ENCODE data around the gene C9orf152. TPM values are rescaled to one million over a fixed set of nuclear protein-coding genes. Genes with fewer than 3 reads are reported as not detected.

Gene C9orf152
- total RNA-seq, 3 donors from 2014 or later (not counting 1 experiment from before 2014, with no cell fraction given) = not detected

GRCh38 chr9:110160685-110161084, 47.3 kb downstream of the C9orf152 start:
- Mint-ChIP-seq H3K27ac (no peak overlapping the region), H3K36me3 (no peaks in the 10 kb centered on the region), H3K4me1 (peaks cover 48 to 55% of the 10 kb centered on the region in 2 donors), H3K27me3 (ENCODE audit: low read depth in 2 of 2) (no peaks in the 10 kb centered on the region), H3K4me3 (no peak overlapping the region), H3K9me3 (no peaks in the 10 kb centered on the region)
- no peak for TF ChIP-seq CTCF (IDR thresholded peaks at IDR 0.05)
- peaks cover 14% of the 10 kb centered on the region for H3K36me3 ChIP-seq (ENCODE audit: control insufficient read depth, insufficient read depth, low read length)
- intact Hi-C loops (cut with micrococcal nuclease) = no loop called here
- 92% methylated on average over 7 of the region's 7 CpGs for WGBS (ENCODE audit: insufficient coverage)
- H3K4me3 ChIP-seq (ENCODE audit: low read length) = no peak overlapping the region
- ATAC-seq = no peak
- no peaks in the 10 kb centered on the region for H3K27me3 ChIP-seq (ENCODE audit: control insufficient read depth, insufficient read depth, low read length)
- H3K4me1 ChIP-seq (ENCODE audit: control insufficient read depth, insufficient read depth, low read length) = peaks cover 29% of the 10 kb centered on the region
- DNase-seq = no peak
- H3K9me3 ChIP-seq (ENCODE audit: control insufficient read depth, insufficient read depth, low read length) = no peaks in the 10 kb centered on the region
- H3K27ac ChIP-seq (ENCODE audit: low read length) = no peak overlapping the region

- Histone ChIP-seq H3K36me3 (ENCODE audit: control insufficient read depth, insufficient read depth, low read length) (peaks cover 14% of the 10 kb centered on the region), H3K27me3 (ENCODE audit: control insufficient read depth, insufficient read depth, low read length) (no peaks in the 10 kb centered on the region), H3K4me1 (ENCODE audit: control insufficient read depth, insufficient read depth, low read length) (peaks cover 34% of the 10 kb centered on the region), H3K27ac (ENCODE audit: low read length) (no peak overlapping the region), H3K9me3 (ENCODE audit: control insufficient read depth, insufficient read depth, low read length) (no peaks in the 10 kb centered on the region), H3K4me3 (ENCODE audit: low read length) (no peak overlapping the region)
- no peak for TF ChIP-seq CTCF (IDR thresholded peaks at IDR 0.05)
- intact Hi-C loops (cut with micrococcal nuclease) = no loop called here
- Mint-ChIP-seq H3K4me3 (no peak overlapping the region), H3K36me3 (no peaks in the 10 kb centered on the region), H3K9me3 (no peaks in the 10 kb centered on the region), H3K4me1 (peaks cover 53 to 61% of the 10 kb centered on the region in 2 donors), H3K27ac (no peak overlapping the region), H3K27me3 (ENCODE audit: low read depth in 2 of 2) (no peaks in the 10 kb centered on the region)
- DNase-seq (no peak), ATAC-seq (no peak)
- WGBS (ENCODE audit: insufficient coverage) = 100% methylated on average over 1 of the region's 1 CpG
Observed at GRCh38 chr9:110160123-110160522, 47.8 kb downstream of the C9orf152 start.

- Mint-ChIP-seq H3K4me3 (peak overlapping the region; percentile 57), H3K36me3 (no peaks in the 10 kb centered on the region)
Observed at GRCh38 chr9:110157823-110158664, 49.9 kb downstream of the C9orf152 start.

More at GRCh38 chr9:110157823-110158664, 49.9 kb downstream of the C9orf152 start:
- H3K27me3 ChIP-seq (ENCODE audit: control insufficient read depth, insufficient read depth, low read length) = no peaks in the 10 kb centered on the region
- ATAC-seq = no peak
- Mint-ChIP-seq H3K4me1 (peaks cover 65 to 72% of the 10 kb centered on the region in 2 donors), H3K27me3 (ENCODE audit: low read depth in 2 of 2) (no peaks in the 10 kb centered on the region), H3K9me3 (no peaks in the 10 kb centered on the region), H3K27ac (peak overlapping the region; percentile 86 to 91)
- DNase-seq = no peak
- no peak overlapping the region for H3K4me3 ChIP-seq (ENCODE audit: low read length)
- WGBS (ENCODE audit: insufficient coverage) = 69% methylated on average over 9 of the region's 9 CpGs
- intact Hi-C loops (cut with micrococcal nuclease) = no loop called here
- peaks cover 14% of the 10 kb centered on the region for H3K36me3 ChIP-seq (ENCODE audit: control insufficient read depth, insufficient read depth, low read length)
- H3K27ac ChIP-seq (ENCODE audit: low read length) = peak overlapping the region; percentile 54
- H3K4me1 ChIP-seq (ENCODE audit: control insufficient read depth, insufficient read depth, low read length) = peaks cover 39% of the 10 kb centered on the region
- no peaks in the 10 kb centered on the region for H3K9me3 ChIP-seq (ENCODE audit: control insufficient read depth, insufficient read depth, low read length)
- TF ChIP-seq CTCF (IDR thresholded peaks at IDR 0.05) = no peak
